CD4-positive, alpha-beta T cell (primary cell): ENCODE results near the gene WIPF1. TPM values are rescaled to one million over a fixed set of nuclear protein-coding genes. Genes with fewer than 3 reads are reported as not detected.
A peak's percentile ranks its signal among the peaks of the same experiment; 100 is the strongest.

Experiments
- ATAC-seq: fragments of 200-7000 bp; cut with Tn5 transposase; one replicate; pipeline ENCODE4 v1.10.0; 2022; ENCODE audit warnings: mild to moderate bottlenecking; ENCODE audit not compliant: poor library complexity
- CTCF ChIA-PET: fragments of 350-600 bp; sonication (Branson Sonifier 250); formaldehyde crosslinking; loops from one replicate; lab custom pipeline; 2021; ENCODE audit warnings: antibody characterized with exemption, inconsistent platforms; lab: Charles Lee
- POLR2A ChIA-PET: fragments of 350-600 bp; sonication (Branson Sonifier 250); formaldehyde crosslinking; loops from one replicate; lab custom pipeline; 2021; ENCODE audit warnings: antibody characterized with exemption, inconsistent platforms; lab: Charles Lee
- DNase-seq, 14 experiments: peaks; one replicate each; pipeline ENCODE4 v3.0.0-alpha.2; 2013 to 2020; ENCODE audit warnings: mixed read lengths in 2 of 14
- H3K27ac ChIP-seq, 2 donors: one replicate each; pipeline versions ENCODE4 v1.5.1 to v1.7.0; 2013; ENCODE audit warnings: low read length in 2 of 2, low read depth in 1 of 2, mild to moderate bottlenecking in 1 of 2
- H3K27me3 ChIP-seq, 2 experiments: 1 replicate in 1 of 2; 2 replicates in 1 of 2; pipeline versions ENCODE4 v1.6.1 to v1.7.0; 2013; ENCODE audit warnings: low read length in 2 of 2, control low read depth in 1 of 2, mild to moderate bottlenecking in 1 of 2, moderate library complexity in 1 of 2; ENCODE audit not compliant: insufficient read depth in 2 of 2, control insufficient read depth in 1 of 2
- H3K36me3 ChIP-seq: one replicate; pipeline ENCODE4 v1.6.1; 2013; ENCODE audit warnings: low read length, control low read depth; ENCODE audit not compliant: insufficient read depth
- H3K4me1 ChIP-seq: one replicate; pipeline ENCODE4 v1.6.1; 2013; ENCODE audit warnings: low read length, control low read depth; ENCODE audit not compliant: insufficient read depth
- H3K4me3 ChIP-seq: one replicate; pipeline ENCODE4 v1.5.1; 2013; ENCODE audit warnings: mild to moderate bottlenecking, low read length, moderate library complexity
- H3K9me3 ChIP-seq, 2 experiments: 1 replicate in 1 of 2; 2 replicates in 1 of 2; pipeline versions ENCODE4 v1.6.1 to v1.7.0; 2013; ENCODE audit warnings: low read length in 2 of 2, mild to moderate bottlenecking in 2 of 2, control low read depth in 1 of 2, moderate library complexity in 1 of 2; ENCODE audit not compliant: control insufficient read depth in 1 of 2, insufficient read depth in 1 of 2
- H3K27ac Mint-ChIP-seq: one replicate; pipeline ENCODE4 v1.8.0; 2020; ENCODE audit warnings: mixed read lengths
- H3K27me3 Mint-ChIP-seq: one replicate; pipeline ENCODE4 v1.8.0; 2021; ENCODE audit warnings: mixed read lengths
- H3K36me3 Mint-ChIP-seq: one replicate; pipeline ENCODE4 v1.8.0; 2021; ENCODE audit warnings: low read depth, mixed read lengths
- H3K4me1 Mint-ChIP-seq: one replicate; pipeline ENCODE4 v1.8.0; 2021; ENCODE audit warnings: low read depth, mixed read lengths
- H3K4me3 Mint-ChIP-seq: one replicate; pipeline ENCODE4 v1.8.0; 2020; ENCODE audit warnings: mild to moderate bottlenecking, mixed read lengths
- H3K9me3 Mint-ChIP-seq: one replicate; pipeline ENCODE4 v1.8.0; 2020; ENCODE audit warnings: mixed read lengths
- intact Hi-C, 2 experiments: fragments of 100-400 bp; cut with DNase I in 1 of 2; cut with micrococcal nuclease in 1 of 2; formaldehyde crosslinking; loops; one replicate each; pipeline versions ENCODE4 v1.15.1 to v1.9.0; 2023 to 2025; cut with DNase I, micrococcal nuclease
- total RNA-seq, 174 experiments: library from RNA in 2 of 174; stranded (reverse) in 2 of 174; gene quantifications; one replicate each; pipeline ENCODE4 v1.2.3 and lab custom pipeline; 2021 to 2026
- TF ChIP-seq, protein P1 (sequence below): fragments of 200-600 bp; IDR thresholded peaks from one replicate; pipeline ENCODE4 v1.8.0; 2022; ENCODE audit warnings: antibody characterized with exemption, mild to moderate bottlenecking

Gene WIPF1
- total RNA-seq, 2 experiments from 2014 or later: 237 to 264 TPM

DNA sequence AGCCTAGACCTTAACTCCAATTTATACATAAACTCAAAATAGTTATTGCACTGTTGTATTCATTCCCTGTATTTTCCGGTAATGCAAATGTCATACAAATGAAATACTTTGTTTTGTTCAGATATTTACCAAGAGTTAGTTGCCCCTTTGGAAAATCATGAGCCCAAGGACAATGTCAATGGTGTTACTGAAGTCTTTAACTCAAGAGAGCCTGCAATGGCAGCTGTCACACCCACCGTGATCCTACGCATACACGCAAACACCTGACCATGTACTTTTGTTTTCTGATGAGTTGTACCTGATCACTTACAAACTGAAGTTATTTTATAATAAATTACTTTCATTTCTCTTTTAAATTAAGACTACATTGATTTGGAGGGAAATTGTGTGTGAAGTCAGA is 11.7 kb upstream of the WIPF1 start:
- H3K4me1 ChIP-seq: peaks cover 56% of the 10 kb centered on the region

DNA sequence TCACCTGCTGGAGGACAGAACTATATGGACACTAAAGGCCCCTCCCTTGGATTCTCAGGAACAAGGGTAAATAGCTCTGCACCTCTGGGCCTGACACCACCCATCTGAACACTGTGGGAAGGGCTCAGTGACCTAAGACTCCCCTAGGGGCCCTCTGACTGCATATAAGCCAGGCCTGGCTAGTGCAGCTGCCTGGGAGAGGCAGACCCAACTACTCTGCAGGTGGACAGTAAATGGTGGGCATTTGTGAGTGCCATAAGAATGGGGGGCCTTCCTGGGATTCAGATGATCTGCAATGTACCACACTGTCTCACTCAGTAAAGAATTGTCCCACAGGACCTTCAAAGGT is 11.2 kb upstream of the WIPF1 start:
- Histone ChIP-seq H3K4me3 (no peak overlapping the region), H3K27ac (peak overlapping the region; percentile 73 to 74), H3K36me3 (peaks cover 34% of the 10 kb centered on the region), H3K27me3 (no peaks in the 10 kb centered on the region), H3K4me1 (peaks cover 56% of the 10 kb centered on the region), H3K9me3 (no peaks in the 10 kb centered on the region)
- Mint-ChIP-seq H3K9me3 (no peaks in the 10 kb centered on the region), H3K4me1 (peaks cover 89% of the 10 kb centered on the region), H3K4me3 (no peak overlapping the region), H3K36me3 (peaks cover 47% of the 10 kb centered on the region), H3K27ac (peak overlapping the region; percentile 86), H3K27me3 (no peaks in the 10 kb centered on the region)
- ChIA-PET CTCF (interaction anchor here (1.4 to 1.8 kb wide), 3 partner anchors 12 to 24 kb away, joined by 3 to 5 read pairs (median 4); partner anchors contain the start of gene WIPF1), POLR2A (interaction anchor here (0.6 to 12.5 kb wide), 7 partner anchors 8 to 78 kb away, joined by 3 to 106 read pairs (median 7); partner anchors contain the start of gene WIPF1)
- intact Hi-C loops: loop anchor here in 1 of 2 experiments (10.0 kb wide), 1 partner anchor 144 kb away; no protein-coding TSS in a partner anchor
- TF ChIP-seq, protein P1, sequence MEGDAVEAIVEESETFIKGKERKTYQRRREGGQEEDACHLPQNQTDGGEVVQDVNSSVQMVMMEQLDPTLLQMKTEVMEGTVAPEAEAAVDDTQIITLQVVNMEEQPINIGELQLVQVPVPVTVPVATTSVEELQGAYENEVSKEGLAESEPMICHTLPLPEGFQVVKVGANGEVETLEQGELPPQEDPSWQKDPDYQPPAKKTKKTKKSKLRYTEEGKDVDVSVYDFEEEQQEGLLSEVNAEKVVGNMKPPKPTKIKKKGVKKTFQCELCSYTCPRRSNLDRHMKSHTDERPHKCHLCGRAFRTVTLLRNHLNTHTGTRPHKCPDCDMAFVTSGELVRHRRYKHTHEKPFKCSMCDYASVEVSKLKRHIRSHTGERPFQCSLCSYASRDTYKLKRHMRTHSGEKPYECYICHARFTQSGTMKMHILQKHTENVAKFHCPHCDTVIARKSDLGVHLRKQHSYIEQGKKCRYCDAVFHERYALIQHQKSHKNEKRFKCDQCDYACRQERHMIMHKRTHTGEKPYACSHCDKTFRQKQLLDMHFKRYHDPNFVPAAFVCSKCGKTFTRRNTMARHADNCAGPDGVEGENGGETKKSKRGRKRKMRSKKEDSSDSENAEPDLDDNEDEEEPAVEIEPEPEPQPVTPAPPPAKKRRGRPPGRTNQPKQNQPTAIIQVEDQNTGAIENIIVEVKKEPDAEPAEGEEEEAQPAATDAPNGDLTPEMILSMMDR: no peak
- ATAC-seq (peak; percentile 25), DNase-seq (no peak)

More for the DNA sequence above, 11.7 kb upstream of the WIPF1 start:
- no peaks in the 10 kb centered on the region for H3K27me3 ChIP-seq
- H3K36me3 Mint-ChIP-seq: peaks cover 51% of the 10 kb centered on the region
- no peak overlapping the region for H3K4me3 ChIP-seq
- peak overlapping the region; percentile 73 to 74 for H3K27ac ChIP-seq
- no peaks in the 10 kb centered on the region for H3K9me3 Mint-ChIP-seq
- H3K27ac Mint-ChIP-seq: peak overlapping the region; percentile 86
- TF ChIP-seq, protein P1: no peak
- H3K4me1 Mint-ChIP-seq: peaks cover 93% of the 10 kb centered on the region
- no peak overlapping the region for H3K4me3 Mint-ChIP-seq
- H3K9me3 ChIP-seq: no peaks in the 10 kb centered on the region
- H3K27me3 Mint-ChIP-seq: no peaks in the 10 kb centered on the region
- DNase-seq: no peak
- intact Hi-C loops: loop anchor here in 1 of 2 experiments (10.0 kb wide), 1 partner anchor 144 kb away; no protein-coding TSS in a partner anchor
- ATAC-seq: no peak
- peaks cover 34% of the 10 kb centered on the region for H3K36me3 ChIP-seq
- ChIA-PET POLR2A (interaction anchor here (0.8 to 12.5 kb wide), 5 partner anchors 14 to 78 kb away, joined by 3 to 106 read pairs (median 8); partner anchors contain the start of gene WIPF1), CTCF (interaction anchor here (1.5 to 1.8 kb wide), 3 partner anchors 12 to 24 kb away, joined by 4 to 5 read pairs (median 4); partner anchors contain the start of gene WIPF1)

DNA sequence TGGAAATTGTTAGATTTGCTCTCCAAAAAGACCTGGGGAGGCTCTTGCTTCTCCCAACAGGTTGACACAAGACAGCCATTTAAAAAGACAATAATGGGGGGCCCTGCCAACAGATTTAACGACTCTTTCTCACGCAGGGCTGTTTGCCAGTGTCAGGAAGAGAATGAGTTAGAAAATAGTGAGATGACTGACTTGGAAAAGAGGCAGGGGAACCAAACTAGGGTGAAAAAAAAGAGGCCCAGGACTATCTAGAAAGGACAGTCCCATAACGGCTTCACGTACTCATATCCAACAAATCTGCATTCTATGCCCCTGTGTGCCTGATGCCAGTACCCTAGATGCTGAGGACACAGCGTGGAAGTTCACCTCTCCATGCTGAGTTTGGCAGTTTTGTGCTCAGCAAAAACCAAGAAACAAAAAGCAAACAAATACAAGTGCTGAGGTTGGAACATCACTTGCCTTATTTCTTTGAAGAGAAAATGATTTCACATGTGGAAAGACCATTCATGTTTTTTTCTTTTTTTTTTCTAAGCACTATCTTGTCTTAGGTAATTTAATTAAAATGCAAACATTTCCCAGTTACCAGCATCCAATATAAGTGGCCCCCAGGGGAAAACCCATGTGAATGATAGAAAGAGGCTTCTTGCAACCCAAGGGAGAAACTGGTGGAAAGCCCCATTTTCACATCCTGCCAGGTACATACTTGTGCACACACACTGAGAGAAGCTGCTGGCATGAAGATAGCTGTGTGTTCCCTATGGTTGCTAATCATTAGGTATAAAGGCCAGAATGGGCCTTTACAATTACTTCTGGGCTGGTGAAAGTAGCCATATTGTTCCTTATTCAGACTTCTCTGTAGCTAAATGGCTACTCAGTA is 10.6 kb upstream of the WIPF1 start:
- intact Hi-C loops: loop anchor here (2.0 to 10.0 kb wide), 2 partner anchors 79 to 143 kb away; no protein-coding TSS in a partner anchor
- peak overlapping the region; percentile 64 for H3K4me3 Mint-ChIP-seq
- Histone ChIP-seq H3K9me3 (no peaks in the 10 kb centered on the region), H3K4me1 (peaks cover 60% of the 10 kb centered on the region), H3K27me3 (no peaks in the 10 kb centered on the region), H3K36me3 (peaks cover 37% of the 10 kb centered on the region), H3K27ac (peak overlapping the region; percentile 73 to 74), H3K4me3 (no peak overlapping the region)
- peaks cover 46% of the 10 kb centered on the region for H3K36me3 Mint-ChIP-seq
- H3K27ac Mint-ChIP-seq: peak overlapping the region; percentile 86
- H3K27me3 Mint-ChIP-seq: no peaks in the 10 kb centered on the region
- ChIA-PET POLR2A (interaction anchor here (0.6 to 12.5 kb wide), 7 partner anchors 9 to 79 kb away, joined by 3 to 106 read pairs (median 7); partner anchors contain the start of gene WIPF1), CTCF (interaction anchor here (0.6 to 8.3 kb wide), 5 partner anchors 11 to 79 kb away, joined by 3 to 40 read pairs (median 4); partner anchors contain the start of gene WIPF1)
- TF ChIP-seq, protein P1: no peak
- H3K9me3 Mint-ChIP-seq: no peaks in the 10 kb centered on the region
- ATAC-seq (peak; percentile 74), DNase-seq (peak in 4 of 14 experiments; percentile 40 to 87 (median 80))
- peaks cover 87% of the 10 kb centered on the region for H3K4me1 Mint-ChIP-seq
